ENCODE measurements around the gene INPP5F.

INPP5F gene

DNA sequence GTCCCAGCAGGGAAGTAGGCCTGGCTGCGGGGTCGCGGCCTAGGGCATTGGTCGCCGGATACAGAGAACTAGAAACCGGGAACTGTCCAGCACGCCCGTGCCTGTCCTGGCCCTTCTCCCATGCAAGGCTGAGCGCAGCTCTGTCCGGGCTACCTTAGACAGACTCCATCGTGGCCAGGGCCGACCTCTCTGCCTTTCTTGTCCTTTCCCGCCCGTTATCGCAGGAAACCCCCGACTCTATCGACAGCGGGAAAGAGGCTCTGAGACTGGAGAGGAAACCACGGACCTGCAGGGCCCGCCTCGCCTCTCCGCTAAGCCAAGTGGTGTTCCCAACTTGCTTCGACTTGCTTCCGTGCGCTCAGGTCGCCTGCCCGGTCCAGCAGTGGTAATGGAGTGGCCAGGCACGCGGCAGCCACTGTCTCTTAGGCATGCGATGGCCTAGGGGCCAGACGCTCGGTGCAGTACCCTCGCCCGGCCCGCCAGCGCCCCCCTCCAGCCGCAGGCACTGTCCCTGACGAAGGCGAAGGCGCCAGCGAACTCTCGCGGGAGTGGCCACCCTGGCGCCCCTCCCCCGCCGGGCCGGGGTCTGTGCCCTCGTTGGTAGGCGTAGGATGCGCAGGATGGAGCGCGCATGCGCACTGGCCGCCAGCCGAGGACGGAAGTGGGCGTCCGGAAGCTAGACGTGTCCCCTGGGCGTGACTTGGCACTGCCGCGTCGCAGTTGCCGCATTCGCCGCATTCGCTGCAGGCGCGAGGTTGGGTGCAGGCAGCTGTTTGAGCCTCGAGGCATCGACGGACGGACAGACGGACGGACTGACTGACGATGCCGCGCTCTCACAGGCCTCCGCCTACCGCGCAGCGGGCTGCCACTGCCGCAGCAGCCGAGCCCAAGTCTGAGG is 92.4 kb downstream of the INPP5F start:
- no peak for DNase-seq (ENCODE audit: low read depth)

DNA sequence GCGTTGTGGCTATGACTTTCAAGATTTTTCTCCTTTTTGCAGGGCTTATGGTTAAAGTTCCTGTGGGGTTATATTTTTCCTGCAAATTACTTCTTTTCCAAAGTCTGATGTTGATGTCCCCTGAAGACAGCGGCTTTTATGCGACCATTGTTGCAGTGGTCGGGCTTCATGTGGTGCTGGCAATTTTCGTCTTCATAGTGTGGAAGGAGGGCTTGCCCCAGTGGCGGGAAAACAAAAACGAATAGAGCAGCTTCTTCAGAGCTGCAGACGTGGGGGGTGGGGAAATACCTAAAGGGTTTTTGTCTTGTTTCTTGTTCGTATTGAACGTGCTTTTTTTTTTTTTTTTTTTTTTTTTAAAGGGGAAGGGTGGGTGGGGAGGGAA is 93.0 kb downstream of the INPP5F start:
- no peak for DNase-seq (ENCODE audit: low read depth)

DNA sequence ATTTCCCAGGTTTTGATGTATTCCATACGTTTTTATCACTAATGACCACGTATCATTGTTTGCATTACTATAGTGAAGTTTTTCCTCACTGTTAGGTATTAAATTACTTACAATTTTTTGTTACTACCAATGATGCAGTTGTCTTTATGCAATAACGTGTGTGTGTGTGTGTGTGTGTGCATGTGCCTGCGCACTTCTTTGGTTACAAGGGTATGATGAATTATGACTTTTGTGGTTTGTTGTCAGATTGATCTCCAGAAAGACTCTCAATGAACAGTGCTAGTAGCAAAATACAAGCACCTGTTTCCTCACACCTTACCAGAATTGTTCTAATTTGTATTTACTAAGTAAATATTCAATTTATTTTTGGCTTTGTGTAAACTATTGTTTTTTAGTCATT is 95.3 kb downstream of the INPP5F start:
- no peak for DNase-seq (ENCODE audit: low read depth)

DNA sequence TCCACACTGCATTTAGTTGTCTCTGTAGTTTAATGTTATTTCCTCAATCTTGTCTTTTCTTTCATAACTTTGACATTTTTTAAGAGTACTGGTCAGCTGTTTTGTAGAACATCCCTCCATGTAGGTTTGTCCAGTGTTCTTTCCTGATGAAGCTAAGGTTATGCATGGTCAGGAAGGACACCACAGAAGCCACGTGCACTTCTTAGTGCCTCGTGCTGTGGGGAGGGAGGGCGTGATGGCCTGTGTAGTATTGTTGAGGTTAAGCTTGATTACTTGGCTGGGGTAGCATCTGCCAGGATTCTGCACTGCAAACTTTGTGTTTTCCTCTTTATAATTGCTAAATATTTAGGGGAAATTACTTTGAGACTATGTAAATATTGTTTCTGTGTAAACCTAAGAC is 98.4 kb downstream of the INPP5F start:
- no peak for DNase-seq (ENCODE audit: low read depth)

DNA sequence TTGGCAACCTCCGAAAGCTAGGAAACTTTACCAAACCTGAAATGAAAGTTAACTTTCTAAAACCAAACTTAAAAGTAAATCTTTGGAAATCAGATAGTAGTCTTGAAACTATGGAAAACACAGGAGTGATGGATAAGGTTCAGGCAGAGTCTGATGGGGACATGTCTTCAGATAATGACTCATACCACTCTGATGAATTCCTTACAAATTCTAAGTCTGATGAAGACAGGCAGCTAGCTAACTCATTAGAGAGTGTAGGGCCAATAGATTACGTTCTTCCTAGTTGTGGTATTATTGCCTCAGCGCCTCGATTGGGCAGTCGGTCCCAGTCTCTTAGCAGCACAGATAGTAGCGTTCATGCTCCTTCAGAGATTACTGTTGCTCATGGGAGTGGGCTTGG is 100.9 kb downstream of the INPP5F start:
- no peak for DNase-seq (ENCODE audit: low read depth)

DNA sequence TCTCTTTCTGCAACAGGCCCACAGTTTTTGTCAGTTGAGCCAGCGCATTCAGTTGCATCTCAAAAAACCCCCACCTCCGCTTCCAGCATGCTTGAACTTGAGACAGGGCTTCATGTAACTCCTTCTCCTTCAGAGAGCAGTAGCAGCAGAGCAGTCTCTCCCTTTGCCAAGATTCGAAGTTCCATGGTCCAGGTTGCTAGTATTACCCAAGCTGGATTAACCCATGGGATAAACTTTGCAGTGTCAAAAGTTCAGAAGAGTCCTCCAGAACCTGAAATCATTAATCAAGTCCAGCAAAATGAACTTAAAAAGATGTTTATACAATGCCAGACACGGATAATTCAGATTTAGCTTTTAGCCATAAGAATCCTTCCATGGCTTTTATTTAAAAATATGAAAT is 101.6 kb downstream of the INPP5F start:
- no peak for DNase-seq (ENCODE audit: low read depth)

DNA sequence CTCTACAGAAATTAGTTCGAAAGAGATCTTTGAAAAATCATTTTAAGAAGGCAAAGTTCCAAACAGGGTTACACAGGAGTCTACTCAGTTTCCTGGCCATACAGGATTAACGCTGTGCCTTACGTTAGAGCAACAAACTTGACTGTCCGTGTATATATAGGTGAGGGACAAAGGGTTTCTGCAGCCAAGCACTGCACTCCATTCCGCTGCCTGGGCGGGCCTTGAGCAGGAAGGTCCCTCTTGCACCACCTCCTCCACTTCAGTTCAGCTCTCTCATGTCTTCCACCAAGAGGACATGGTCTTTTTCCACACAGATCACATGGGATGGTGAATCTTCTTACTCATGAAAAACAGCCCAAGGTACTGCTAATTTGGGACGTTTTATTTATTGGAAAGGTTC is 103.6 kb downstream of the INPP5F start:
- no peak for DNase-seq (ENCODE audit: low read depth)

DNA sequence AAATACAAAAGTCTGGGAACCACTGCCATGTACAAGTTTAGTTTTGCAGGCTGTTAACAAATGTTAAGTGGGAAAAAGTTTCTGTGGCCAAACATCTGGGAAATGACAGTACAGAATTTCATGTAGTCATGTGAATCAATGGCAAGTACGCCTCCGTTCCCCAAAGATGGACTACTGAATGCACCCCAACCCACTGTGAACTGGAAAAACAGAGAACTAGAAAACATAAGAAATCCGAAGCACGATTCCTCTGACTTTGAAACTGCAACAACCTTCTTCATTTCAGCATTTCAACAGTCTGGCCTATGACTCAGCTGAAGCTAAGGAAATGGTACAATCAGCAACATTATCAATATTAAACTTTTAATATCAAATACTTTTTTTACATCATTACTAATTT is 105.0 kb downstream of the INPP5F start:
- no peak for DNase-seq (ENCODE audit: low read depth)

DNA sequence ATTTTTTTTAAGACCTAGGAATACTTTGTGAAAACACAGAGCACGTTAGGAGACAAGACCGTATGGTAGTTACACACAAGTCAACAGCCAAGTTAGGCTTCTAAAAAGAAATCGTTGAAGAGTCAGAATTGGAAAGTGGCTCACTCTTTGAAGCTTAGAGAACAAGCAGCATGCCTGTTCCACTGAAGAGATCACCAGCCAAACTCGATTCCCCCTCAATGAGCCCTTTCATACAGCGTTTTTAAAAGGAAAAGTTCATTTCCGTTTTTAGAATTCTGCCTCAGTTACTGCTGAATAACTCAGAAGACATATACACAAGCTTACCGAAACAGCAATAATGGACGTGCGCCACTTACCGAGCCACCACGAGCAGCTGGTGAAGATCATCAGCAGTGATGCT is 105.8 kb downstream of the INPP5F start:
- DNase-seq (ENCODE audit: low read depth) = no peak

DNA sequence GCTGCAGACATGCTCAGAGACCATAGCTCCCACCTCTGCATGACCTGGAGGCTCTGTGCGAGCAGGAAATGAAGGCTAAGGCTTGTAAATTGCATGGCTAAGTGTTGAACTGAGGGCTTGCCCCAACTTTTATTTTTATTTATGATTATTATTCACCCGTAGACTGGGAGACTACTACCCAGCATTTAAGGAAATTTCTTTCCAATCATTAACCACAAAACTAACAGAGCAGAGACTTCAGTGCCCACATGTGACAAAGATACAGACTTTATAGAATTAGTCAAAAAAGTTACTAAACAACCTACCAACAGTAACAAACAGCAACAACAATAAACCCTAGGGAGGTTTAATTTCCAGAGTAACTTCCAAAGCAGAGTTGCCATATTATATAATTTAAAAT is 107.1 kb downstream of the INPP5F start:
- DNase-seq (ENCODE audit: low read depth) = no peak

DNA sequence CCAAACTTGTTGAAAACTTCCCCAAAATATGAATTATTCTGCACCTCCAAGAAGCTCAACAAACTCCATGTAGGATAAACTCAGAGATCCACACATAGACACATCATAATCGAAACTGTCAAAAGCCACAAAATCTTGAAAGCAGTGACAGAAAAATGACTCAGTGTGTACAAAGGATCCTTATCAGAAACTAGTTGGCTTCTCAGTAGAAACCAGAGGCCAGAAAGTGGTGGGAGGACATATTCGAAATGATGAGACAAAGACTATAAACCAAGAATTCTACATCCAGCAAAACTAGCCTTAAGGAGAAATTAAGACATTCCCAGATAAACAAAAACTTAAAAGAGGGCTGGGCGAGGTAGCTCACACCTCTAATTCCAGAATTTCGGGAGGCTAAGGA is 108.3 kb downstream of the INPP5F start:
- DNase-seq (ENCODE audit: low read depth) = no peak

DNA sequence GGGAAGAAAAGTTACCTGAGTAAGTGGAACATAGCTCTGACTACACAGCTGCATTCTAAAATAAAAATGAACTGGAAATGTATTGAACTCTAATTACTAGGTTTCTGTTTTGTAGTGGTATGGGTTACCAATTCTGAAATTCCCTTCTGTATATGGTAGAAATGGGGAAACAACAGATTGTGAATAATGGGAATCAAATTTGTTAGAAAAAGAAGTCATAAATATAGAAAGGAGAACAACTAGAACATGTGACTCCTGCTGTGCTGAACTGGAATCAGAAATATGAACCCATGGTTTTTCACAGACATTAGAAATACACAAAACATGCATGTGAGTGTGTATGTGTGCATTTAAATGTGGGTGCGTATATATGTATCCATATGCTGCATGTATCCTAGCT is 119.8 kb downstream of the INPP5F start:
- DNase-seq (ENCODE audit: low read depth) = no peak

DNA sequence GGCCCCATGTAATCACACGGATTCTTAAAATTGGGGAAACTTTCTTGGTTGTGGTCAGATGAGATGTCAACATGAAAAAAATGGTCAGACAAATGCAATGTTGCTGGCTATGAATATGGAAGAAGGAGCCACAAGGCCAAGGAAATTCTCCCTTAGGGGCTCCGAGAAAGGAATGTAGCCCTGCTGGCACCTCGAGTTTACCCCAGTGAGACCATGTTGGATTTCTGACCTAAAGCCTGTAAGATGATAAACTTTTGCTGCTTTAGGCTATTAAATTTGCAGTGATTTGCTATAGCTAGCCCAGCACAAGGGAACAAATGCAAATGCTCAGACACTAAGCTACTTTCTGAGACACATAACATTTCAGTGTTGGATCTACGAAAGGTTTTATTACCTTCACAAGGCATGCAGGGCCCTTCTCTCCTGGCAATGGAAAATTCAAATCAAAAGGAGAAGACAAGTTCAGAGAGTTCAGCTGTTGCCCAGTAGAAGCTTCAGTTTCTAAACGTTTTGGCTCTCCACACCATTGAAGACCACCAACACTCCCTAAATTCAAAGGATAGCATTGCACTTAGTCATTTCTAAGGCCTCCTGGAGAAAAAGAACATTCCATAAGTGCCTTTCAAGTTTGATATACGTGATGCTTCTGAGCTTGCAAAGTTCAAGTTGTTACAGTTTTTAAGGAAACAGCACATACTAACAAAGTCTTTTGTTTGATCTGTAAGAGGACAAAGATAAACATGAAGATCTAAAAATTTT is 123.4 kb downstream of the INPP5F start:
- DNase-seq (ENCODE audit: low read depth) = peak; percentile 65

DNA sequence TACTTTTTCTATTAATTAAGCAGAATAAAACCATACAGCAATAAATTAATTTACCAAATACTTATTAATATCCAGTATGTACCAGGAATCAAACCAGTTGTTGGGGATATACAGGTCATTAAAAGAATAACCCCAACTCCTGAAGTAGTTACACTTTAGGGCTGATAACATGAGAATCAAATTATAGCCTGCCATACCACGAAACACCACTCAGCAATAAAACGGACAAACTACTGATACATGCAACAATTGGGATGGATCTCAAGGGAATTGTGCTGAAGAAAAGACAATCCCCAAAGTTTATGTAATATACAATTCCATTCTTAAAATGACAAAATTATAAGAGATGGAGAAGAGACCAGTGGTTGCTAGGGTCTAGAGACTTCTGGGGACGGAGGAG is 124.1 kb downstream of the INPP5F start:
- DNase-seq (ENCODE audit: low read depth) = no peak

DNA sequence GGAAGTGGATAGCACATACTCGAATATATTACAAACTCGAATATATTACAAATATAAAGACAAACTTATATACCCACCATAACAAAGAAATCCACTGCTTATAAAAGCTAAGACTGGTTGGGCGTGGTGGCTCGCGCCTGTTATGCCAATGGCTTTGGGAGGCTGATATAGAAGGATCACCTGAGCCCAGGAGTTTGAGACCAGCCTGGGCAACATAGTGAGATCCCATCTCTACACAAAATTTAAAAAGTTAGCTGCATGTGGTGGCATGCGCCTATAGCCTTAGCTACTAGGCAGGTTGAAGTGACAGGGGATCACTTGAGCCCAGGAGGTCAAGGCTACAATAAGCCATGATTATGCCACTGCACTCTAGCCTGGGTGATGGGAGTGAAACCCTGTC is 126.4 kb downstream of the INPP5F start:
- no peak for DNase-seq (ENCODE audit: low read depth)

DNA sequence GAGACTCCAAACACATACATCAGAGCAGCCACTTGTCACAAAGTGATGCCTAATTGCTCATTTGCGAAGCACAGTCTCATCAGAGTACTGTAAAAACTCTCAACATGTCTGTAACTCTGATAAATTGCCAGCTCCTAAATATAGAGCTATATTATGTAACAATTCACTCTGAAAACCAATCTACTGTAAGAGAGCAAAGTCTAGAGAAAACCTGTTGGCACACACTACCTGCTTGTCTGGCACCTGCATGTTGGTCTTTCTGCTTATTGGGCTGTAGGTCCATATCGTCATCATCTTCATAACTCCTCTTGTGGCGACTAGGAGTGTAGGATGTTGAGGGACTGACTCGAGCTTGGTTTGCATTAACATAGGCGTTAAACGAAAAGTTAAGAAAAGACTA is 127.0 kb downstream of the INPP5F start:
- DNase-seq (ENCODE audit: low read depth) = no peak

DNA sequence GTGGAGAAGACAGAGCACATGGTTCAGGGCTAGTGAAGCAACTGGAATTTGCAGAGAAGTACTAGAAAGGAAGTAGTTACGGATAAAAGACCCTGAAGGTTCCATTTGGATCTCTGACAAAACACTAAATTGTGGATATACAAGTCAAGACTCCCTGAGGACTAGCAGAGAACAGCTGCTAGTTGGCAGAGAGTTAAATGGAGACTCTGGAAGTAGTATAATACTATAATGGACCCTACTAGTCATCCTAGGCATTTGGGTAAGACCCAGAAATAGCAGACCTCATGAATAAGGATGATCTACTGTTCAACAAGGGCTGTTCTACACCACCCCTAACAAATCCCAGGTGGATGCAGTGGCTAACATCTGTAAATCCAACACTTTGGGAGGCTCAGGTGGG is 127.7 kb downstream of the INPP5F start:
- DNase-seq (ENCODE audit: low read depth) = no peak

DNA sequence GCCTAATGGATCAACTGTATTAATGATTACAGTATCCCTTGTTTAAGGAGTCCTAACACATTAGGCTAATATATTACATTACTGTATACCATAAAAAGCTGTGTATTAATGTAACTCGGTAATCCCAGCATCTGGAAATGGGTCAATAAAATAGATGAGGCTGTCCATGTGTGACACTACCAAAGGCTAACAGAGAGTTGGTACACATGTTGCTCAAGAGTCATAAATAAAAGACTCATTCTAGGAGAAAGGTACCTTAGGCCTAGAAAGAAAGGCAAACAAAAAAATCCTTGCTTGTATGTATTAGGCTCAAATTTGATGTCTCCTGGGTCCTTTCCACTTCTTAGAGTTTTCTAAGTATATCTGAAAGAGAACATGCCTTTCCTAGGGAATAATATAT is 132.2 kb downstream of the INPP5F start:
- DNase-seq (ENCODE audit: low read depth) = no peak

DNA sequence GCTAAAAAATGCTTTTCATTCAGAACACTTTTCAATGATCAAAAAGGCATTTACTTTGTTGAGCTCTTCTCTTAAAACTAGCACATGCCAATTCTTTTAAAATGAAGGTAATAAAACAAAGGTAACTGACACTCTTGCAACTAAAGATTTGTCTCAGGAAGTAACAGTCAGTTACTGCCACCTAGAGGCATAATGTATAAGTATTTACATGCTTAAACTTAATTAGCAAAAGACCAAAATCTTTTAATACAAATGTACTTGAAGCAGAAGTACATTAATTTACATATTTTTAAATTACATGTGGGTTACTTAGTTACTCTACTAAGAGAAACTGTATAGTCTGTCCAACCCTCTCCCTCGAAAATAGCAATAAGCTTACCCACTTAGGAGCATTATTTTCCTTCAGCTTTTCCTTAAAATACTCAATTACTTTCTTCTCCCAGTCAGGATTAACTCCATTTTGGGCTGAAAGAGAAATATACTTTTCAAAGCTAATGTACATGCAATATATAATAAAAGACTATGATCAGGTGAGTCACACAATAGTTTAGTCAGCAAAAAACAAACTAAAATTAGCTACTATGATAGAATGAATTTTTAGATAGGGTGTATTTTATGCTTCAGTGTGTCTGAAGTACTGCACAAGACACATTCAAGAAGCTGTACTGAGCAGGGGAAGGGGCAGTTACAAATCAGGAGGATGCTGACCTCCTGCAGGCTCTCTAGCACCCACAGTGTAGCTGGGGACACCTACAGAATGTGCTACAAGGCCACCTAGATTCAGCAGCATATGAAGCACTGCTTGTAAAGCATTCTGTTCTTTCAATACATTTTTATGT is 133.8 kb downstream of the INPP5F start:
- no peak for DNase-seq (ENCODE audit: low read depth)

DNA sequence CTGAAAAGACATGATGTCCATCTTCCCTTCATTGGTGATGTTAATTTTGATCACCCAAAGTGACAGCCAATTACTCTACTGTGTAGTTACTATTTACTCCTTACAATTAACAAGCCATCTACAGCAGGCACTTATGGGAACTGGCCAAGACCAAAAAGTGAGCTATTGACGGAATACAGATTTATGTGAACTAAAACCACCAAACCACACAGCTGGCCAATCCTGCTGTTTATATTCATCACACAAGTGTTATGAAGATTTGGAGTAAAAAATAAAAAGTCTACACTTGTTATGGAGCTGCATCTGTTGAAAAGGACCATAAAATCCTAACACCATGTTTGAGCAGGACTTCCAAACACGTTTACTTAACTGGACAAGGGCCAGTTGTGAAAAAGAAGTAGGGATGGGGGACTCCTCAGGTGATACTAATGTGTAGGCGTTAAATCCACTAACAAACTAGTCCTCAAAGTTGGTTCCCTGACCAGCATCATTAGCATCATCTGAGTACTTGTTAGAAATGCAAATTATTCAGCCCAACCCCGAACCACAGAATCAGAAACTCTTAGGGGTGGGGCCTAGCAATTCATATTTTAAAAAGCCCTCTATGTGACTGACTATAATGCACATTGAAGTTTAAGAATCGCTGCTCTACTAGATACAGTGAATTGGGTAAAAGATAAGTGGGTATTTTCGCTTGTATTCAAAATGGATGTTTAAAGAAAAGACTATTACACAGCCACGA is 135.2 kb downstream of the INPP5F start:
- no peak for DNase-seq (ENCODE audit: low read depth)

DNA sequence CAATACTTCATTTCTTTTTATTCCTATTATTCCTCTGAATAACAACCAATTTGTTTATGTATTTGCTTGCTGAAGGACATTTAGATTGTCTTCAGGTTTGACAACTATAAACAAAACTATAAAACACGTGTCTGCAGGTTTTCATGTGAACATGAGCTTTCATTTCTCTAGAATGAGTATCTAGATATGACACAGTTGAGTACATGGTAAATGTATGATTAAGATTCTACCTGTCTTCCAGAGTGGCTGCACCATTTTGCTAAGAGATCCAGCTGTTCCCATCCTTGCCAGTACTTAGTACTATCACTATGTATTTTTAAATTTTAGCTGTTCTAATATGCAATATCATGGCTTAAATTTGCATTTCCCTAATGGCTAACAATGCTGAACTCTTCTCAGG is 136.7 kb downstream of the INPP5F start:
- no peak for DNase-seq (ENCODE audit: low read depth)

All from HS-27A (cell line).